Ovary (tissue), 9 donors: ENCODE data around the gene BCAR3. TPM values are rescaled to one million over a fixed set of nuclear protein-coding genes. Genes with fewer than 3 reads are reported as not detected.

Source experiments
- DNase-seq, 5 donors: peaks; one replicate each; pipeline ENCODE4 v3.0.0-alpha.2; 2019 to 2020
- H3K27ac ChIP-seq, 2 donors: fragments of 200-600 bp; one replicate each; pipeline versions ENCODE4 v1.5.1 to v1.8.0; 2019 to 2022
- H3K27me3 ChIP-seq: fragments of 200-600 bp; one replicate; pipeline ENCODE4 v1.8.0; 2022
- H3K36me3 ChIP-seq: fragments of 200-600 bp; sonication (generic); one replicate; pipeline ENCODE4 v1.5.1; 2019
- H3K4me1 ChIP-seq: one replicate; pipeline ENCODE4 v1.8.1; 2013; ENCODE audit warnings: mild to moderate bottlenecking, moderate library complexity; ENCODE audit not compliant: insufficient read depth
- H3K4me3 ChIP-seq: fragments of 200-600 bp; sonication (generic); one replicate; pipeline ENCODE4 v1.5.1; 2017
- H3K9me3 ChIP-seq, 2 donors: fragments of 200-600 bp in 1 of 2; sonication (generic) in 1 of 2; one replicate each; pipeline versions ENCODE4 v1.5.1 to v1.8.1; 2013 to 2019; ENCODE audit warnings: mild to moderate bottlenecking in 1 of 2, moderate library complexity in 1 of 2
- EP300 ChIP-seq: sonication (generic); formaldehyde crosslinking; IDR thresholded peaks from one replicate; pipeline ENCODE4 v1.6.1; 2017; ENCODE audit warnings: antibody characterized with exemption
- POLR2A ChIP-seq: fragments of 450-650 bp; IDR thresholded peaks from one replicate; pipeline ENCODE4 v1.6.1; 2017; ENCODE audit warnings: antibody characterized with exemption, mild to moderate bottlenecking, moderate library complexity
- WGBS, 3 donors: extraction: QIAGEN DNeasy Blood & Tissue Kit in 1 of 3; methylation state at CpG; one replicate each; pipeline versions ENCODE4 v1.1.5 to v1.1.7; 2013 to 2017; 5-methylcytosine and 5-hydroxymethylcytosine counted together
- intact Hi-C, 4 donors: fragments of 100-400 bp; cut with DNase I; formaldehyde crosslinking; loops; one replicate each; pipeline versions ENCODE4 v1.11.0 to v1.15.1; 2022 to 2023
- polyA plus RNA-seq, 2 donors: library from polyadenylated mRNA; stranded (reverse); fragments of 200-250 nt in 1 of 2; fragments of 350-450 nt in 1 of 2; fragmentation: Illumina TruSeq in 1 of 2; extraction: RNeasy Lipid Tissue Mini Kit (QIAGEN cat#74804) in 1 of 2; gene quantifications; one replicate each; pipeline ENCODE4 v1.2.3, GENCODE V29; 2013 to 2014
- total RNA-seq, 7 donors: library from RNA; depleted of rRNA in 2 of 7; stranded (reverse); fragments of >200 nt in 2 of 7; fragmentation: NEBNext Ultra II Directional in 3 of 7; extraction: Animal tissue kit (Norgen Biotek cat#: 25700) in 3 of 7; gene quantifications; one replicate each; pipeline versions ENCODE4 v1.1.0 to v1.2.4, GENCODE V29; 2016 to 2023
- TF ChIP-seq, protein P1 (sequence below), 3 donors: fragments of 450-650 bp in 2 of 3; fragments of 200-600 bp in 1 of 3; IDR thresholded peaks; one replicate each; pipeline versions ENCODE4 v1.5.1 to v1.8.0; 2016 to 2022; ENCODE audit warnings: antibody characterized with exemption in 3 of 3, mild to moderate bottlenecking in 1 of 3
- donor health status: DM: no; HTN: no; CAD: no; lungs with moderate emphysema.
- donor health status: DM: no; HTN: no; CAD: no.
- donor health status: Bipolar disorder and iron deficiency.
- donor health status: DM: yes; HTN: yes; CAD: no.
- donor health status: DM: no; HTN: no; CAD: no.
- donor health status: DM: yes; HTN: yes; CAD: no.

BCAR3 gene
- total and polyA plus RNA-seq, 9 donors = 13.8 to 30.8 (median 17.5) TPM

DNA sequence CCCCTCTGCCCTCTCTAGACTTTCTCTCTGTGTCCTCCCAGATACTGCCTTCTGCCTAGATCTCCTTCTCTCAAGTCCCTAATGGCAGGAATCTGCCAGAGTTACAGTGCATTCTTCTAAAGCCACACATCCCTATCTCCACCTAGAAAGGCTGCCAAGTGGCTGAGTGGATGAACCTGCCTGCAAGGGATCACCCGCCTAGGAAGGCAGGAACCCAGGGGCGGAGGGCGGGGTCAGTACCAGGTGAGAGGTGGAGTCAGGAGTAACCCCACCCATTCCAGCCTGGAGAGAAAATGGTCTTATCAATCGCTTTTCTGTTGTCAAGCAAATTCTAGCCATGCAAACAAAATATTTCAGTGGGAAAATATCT lies 60.8 kb downstream of the BCAR3 start:
- intact Hi-C loops = loop anchor here in 2 of 4 donors (10.0 kb wide), 1 partner anchor 224 kb away; no protein-coding TSS in a partner anchor
- Histone ChIP-seq H3K9me3 (no peaks in the 10 kb centered on the region), H3K27me3 (no peaks in the 10 kb centered on the region), H3K4me1 (peaks cover 3% of the 10 kb centered on the region), H3K36me3 (no peaks in the 10 kb centered on the region), H3K27ac (no peak overlapping the region), H3K4me3 (no peak overlapping the region)
- WGBS, 3 donors = 92 to 97% (median 95%) methylated on average over 4 of the region's 4 CpGs
- TF ChIP-seq EP300 (no peak), POLR2A (no peak)
- TF ChIP-seq, protein P1, sequence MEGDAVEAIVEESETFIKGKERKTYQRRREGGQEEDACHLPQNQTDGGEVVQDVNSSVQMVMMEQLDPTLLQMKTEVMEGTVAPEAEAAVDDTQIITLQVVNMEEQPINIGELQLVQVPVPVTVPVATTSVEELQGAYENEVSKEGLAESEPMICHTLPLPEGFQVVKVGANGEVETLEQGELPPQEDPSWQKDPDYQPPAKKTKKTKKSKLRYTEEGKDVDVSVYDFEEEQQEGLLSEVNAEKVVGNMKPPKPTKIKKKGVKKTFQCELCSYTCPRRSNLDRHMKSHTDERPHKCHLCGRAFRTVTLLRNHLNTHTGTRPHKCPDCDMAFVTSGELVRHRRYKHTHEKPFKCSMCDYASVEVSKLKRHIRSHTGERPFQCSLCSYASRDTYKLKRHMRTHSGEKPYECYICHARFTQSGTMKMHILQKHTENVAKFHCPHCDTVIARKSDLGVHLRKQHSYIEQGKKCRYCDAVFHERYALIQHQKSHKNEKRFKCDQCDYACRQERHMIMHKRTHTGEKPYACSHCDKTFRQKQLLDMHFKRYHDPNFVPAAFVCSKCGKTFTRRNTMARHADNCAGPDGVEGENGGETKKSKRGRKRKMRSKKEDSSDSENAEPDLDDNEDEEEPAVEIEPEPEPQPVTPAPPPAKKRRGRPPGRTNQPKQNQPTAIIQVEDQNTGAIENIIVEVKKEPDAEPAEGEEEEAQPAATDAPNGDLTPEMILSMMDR (IDR thresholded peaks at IDR 0.05) = no peak
- no peak for DNase-seq

DNA sequence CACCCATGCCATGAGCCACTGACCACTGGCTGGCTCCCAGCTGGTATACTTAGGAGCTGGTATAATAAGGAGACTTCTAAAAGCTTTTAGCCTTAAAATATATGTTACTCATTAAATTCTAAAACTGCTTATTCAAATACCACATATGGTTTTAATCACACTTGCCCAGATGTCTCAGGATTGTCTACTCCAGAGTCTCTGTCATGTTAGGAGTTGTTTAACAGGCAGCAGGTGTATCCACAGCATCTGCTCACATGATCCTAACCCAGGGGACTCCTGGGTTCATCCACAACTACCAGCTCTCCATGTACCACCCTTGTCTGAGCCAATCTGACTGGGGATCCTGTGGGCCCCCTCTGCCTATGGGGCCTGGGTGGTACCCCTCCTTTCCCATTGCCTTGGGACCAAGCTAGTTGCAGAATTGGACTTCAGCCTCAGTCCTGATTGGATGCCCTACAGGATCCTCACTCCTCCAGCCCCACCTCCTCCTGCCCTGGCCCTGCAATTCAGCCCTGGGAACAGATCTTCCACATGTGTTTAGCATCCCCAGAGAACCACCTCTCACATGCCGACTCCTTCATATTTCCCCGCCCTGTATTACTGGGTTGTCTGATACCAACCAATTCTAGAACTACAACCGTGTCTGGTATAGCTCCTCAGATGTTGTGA lies 61.3 kb downstream of the BCAR3 start:
- intact Hi-C loops = loop anchor here in 2 of 4 donors (10.0 kb wide), 1 partner anchor 224 kb away; no protein-coding TSS in a partner anchor
- Histone ChIP-seq H3K4me3 (no peak overlapping the region), H3K27ac (no peak overlapping the region), H3K27me3 (no peaks in the 10 kb centered on the region), H3K9me3 (no peaks in the 10 kb centered on the region), H3K36me3 (no peaks in the 10 kb centered on the region), H3K4me1 (peaks cover under 1% of the 10 kb centered on the region)
- DNase-seq = no peak
- 78 to 84% (median 83%) methylated on average over 3 of the region's 3 CpGs for WGBS, 3 donors
- no peak for TF ChIP-seq EP300
- TF ChIP-seq POLR2A = no peak
- TF ChIP-seq, protein P1 (IDR thresholded peaks at IDR 0.05) = no peak

DNA sequence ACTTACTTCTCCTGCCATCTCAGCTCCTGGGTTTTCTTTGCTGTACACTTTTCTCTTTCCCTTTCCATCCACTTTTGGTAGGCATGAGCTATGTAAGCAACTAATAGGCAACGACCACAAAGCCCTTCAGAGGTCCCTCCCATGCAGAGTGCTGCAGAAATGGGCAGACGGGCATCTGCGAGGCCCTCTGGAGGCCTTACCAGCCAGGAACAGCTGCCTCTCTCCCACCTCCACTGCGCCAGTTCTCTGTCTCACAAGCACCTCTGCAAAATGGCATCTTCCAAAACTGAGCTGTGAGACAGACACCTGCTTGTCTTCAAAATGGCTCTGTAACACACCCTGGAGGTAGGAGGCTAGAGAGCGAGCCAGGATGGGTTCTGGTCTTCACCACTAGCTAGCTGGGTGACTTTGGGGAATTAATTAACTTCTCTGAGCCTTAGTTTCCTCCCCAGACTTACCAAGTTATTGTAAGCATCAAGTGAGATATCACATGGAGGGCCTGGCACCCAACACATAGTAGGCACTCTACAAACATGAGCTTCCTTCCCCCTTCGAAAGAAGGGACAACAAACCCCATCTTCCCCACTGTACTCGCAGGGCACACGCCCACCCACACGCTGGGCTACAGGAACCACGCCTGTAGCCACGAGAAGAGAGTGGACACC lies 62.0 kb downstream of the BCAR3 start:
- intact Hi-C loops = loop anchor here in 3 of 4 donors (5.0 to 10.0 kb wide), 4 partner anchors 175 to 312 kb away; partner anchors contain the start of gene FNBP1L (in 1 of the 3)
- no peak for DNase-seq
- TF ChIP-seq, protein P1 (IDR thresholded peaks at IDR 0.05) = no peak
- TF ChIP-seq EP300 (no peak), POLR2A (no peak)
- H3K4me3 ChIP-seq = no peak overlapping the region
- H3K27me3 ChIP-seq = no peaks in the 10 kb centered on the region
- no peaks in the 10 kb centered on the region for H3K9me3 ChIP-seq
- no peak overlapping the region for H3K27ac ChIP-seq
- 90 to 93% (median 92%) methylated on average over 11 of the region's 11 CpGs for WGBS, 3 donors
- H3K4me1 ChIP-seq = peaks cover 2% of the 10 kb centered on the region
- no peaks in the 10 kb centered on the region for H3K36me3 ChIP-seq

GRCh38 chr1:93617670-93618499 lies 63.8 kb downstream of the BCAR3 start:
- Histone ChIP-seq H3K4me3 (no peak overlapping the region), H3K4me1 (peaks cover 5% of the 10 kb centered on the region), H3K27ac (no peak overlapping the region), H3K9me3 (no peaks in the 10 kb centered on the region), H3K27me3 (no peaks in the 10 kb centered on the region), H3K36me3 (no peaks in the 10 kb centered on the region)
- 89 to 92% (median 90%) methylated on average over 10 of the region's 10 CpGs for WGBS, 3 donors
- intact Hi-C loops = loop anchor here in 2 of 4 donors (5.0 to 10.0 kb wide), 3 partner anchors 173 to 311 kb away; partner anchors contain the start of gene FNBP1L (in 1 of the 2)
- DNase-seq = no peak
- TF ChIP-seq POLR2A (no peak), EP300 (no peak)
- TF ChIP-seq, protein P1 (IDR thresholded peaks at IDR 0.05) = no peak
